ENCODE data around the gene COL12A1. TPM values are rescaled to one million over a fixed set of nuclear protein-coding genes. Genes with fewer than 3 reads are reported as not detected.

The COL12A1 gene
- total RNA-seq, 1 experiment from 2014 or later, result 0.96 TPM

GRCh38 chr6:75081047-75081446 is 124.8 kb downstream of the COL12A1 start:
- no peak for DNase-seq
- no peak overlapping the region for H3K27ac ChIP-seq (ENCODE audit: insufficient read length, low read depth, low read length)
- H3K36me3 Mint-ChIP-seq (ENCODE audit: insufficient read depth in 1 of 3, low read depth in 3 of 3), result no peaks in the 10 kb centered on the region

More at GRCh38 chr6:75081047-75081446, 124.8 kb downstream of the COL12A1 start:
- Histone ChIP-seq H2AK5ac (ENCODE audit: insufficient read length, low read length) (no peak overlapping the region), H3K9me3 (ENCODE audit: control insufficient read depth, low read depth, low read length) (no peaks in the 10 kb centered on the region), H2BK20ac (ENCODE audit: low read depth, low read length, poor library complexity, severe bottlenecking) (no peak overlapping the region), H2BK120ac (ENCODE audit: low read depth, low read length, poor library complexity, severe bottlenecking) (no peak overlapping the region), H3K4me1 (ENCODE audit: insufficient read depth, low read length) (no peaks in the 10 kb centered on the region), H4K5ac (ENCODE audit: insufficient read length, low read depth, low read length) (no peak overlapping the region), H2BK12ac (ENCODE audit: insufficient read length, low read depth, low read length) (no peak overlapping the region), H3K79me2 (ENCODE audit: insufficient read depth, low read length) (no peaks in the 10 kb centered on the region), H3K23ac (ENCODE audit: insufficient read length, low read depth, low read length) (no peak overlapping the region), H3K27me3 (ENCODE audit: insufficient read depth, low read length) (no peaks in the 10 kb centered on the region), H2BK15ac (ENCODE audit: low read depth, low read length) (no peak overlapping the region), H3K56ac (ENCODE audit: insufficient read length, low read depth, low read length) (no peak overlapping the region), H3K9ac (ENCODE audit: extremely low read depth, insufficient read length, low read length) (no peak overlapping the region), H2AFZ (ENCODE audit: low read length) (no peak overlapping the region), H3T11ph (ENCODE audit: low read length) (no peak overlapping the region), H2BK5ac (ENCODE audit: insufficient read length, low read length) (no peak overlapping the region), H3K18ac (ENCODE audit: insufficient read length, low read depth, low read length) (no peak overlapping the region), H3K4ac (ENCODE audit: low read depth, low read length) (no peak overlapping the region), H3K23me2 (ENCODE audit: insufficient read length, low read depth, low read length, poor library complexity, severe bottlenecking) (no peaks in the 10 kb centered on the region), H3K14ac (ENCODE audit: insufficient read depth, low read length) (no peak overlapping the region), H4K91ac (ENCODE audit: insufficient read length, low read depth, low read length) (no peak overlapping the region), H3K4me2 (ENCODE audit: insufficient read depth, insufficient read length, low read length) (no peak overlapping the region), H4K8ac (replicated peaks; ENCODE audit: insufficient read length, low read depth, low read length) (no peak overlapping the region), H4K20me1 (ENCODE audit: control insufficient read depth, insufficient read depth, insufficient read length) (no peaks in the 10 kb centered on the region), H3K79me1 (ENCODE audit: insufficient read depth, low read depth, low read length, poor library complexity, severe bottlenecking) (no peaks in the 10 kb centered on the region)
- WGBS (ENCODE audit: extremely low coverage, insufficient read length, low lambda C conversion rate), result no CpG with 5 or more reads among the region's 2 CpGs
- TF ChIP-seq CTCF (conservative IDR thresholded peaks at IDR 0.05), result no peak
- no peaks in the 10 kb centered on the region; a peak in 1 of 5 replicates for H3K9me3 Mint-ChIP-seq
- H3K27ac Mint-ChIP-seq, result no peak overlapping the region
- no peak overlapping the region for H3K4me3 Mint-ChIP-seq
- peaks cover 49% of the 10 kb centered on the region for H3K27me3 Mint-ChIP-seq (ENCODE audit: low read depth)
- H3K4me1 Mint-ChIP-seq, result peaks cover 22 to 27% of the 10 kb centered on the region in 2 experiments

Data from H9 (cell line).